AG04450 (cell line): Measurements from ENCODE around the gene PMVK. TPM values are rescaled to one million over a fixed set of nuclear protein-coding genes. Genes with fewer than 3 reads are reported as not detected.

Experiments
- CTCF ChIA-PET: fragments of 300-600, 350-600 bp; formaldehyde crosslinking; extraction: SDS; loops from one replicate; lab custom pipeline; 2022; ENCODE audit warnings: antibody characterized with exemption, inconsistent platforms; lab: Charles Lee
- POLR2A ChIA-PET: fragments of 350-600 bp; formaldehyde crosslinking; extraction: SDS; loops from one replicate; lab custom pipeline; 2021; ENCODE audit warnings: antibody characterized with exemption, inconsistent platforms; lab: Yijun Ruan, JAX
- DNase-seq: peaks from one replicate; pipeline ENCODE4 v3.0.0-alpha.2; 2011; ENCODE audit warnings: low read depth, low spot score
- H3K27ac ChIP-seq: one replicate; pipeline ENCODE4 v1.5.1; 2012; ENCODE audit warnings: low read depth, low read length, control low read depth
- H3K27me3 ChIP-seq: one replicate; pipeline ENCODE4 v1.6.0; 2012; ENCODE audit warnings: low read length; ENCODE audit not compliant: control insufficient read depth, insufficient read depth
- H3K4me3 ChIP-seq: 2 replicates; pipeline ENCODE4 v1.5.1; 2011; ENCODE audit warnings: mild to moderate bottlenecking, low read depth, low read length, control low read depth
- H3K9me3 ChIP-seq: 2 replicates; pipeline ENCODE4 v1.5.1; 2012; ENCODE audit warnings: low read length; ENCODE audit not compliant: control insufficient read depth, insufficient read depth
- polyA plus RNA-seq: library from polyadenylated mRNA; depleted of rRNA; stranded (reverse); fragments of >200 nt; gene quantifications from 2 replicates; pipeline ENCODE4 v1.2.3, GENCODE V29; 2011
- TF ChIP-seq, protein P1 (sequence below): IDR thresholded peaks from 2 replicates; pipeline ENCODE4 v1.5.1; 2011; ENCODE audit warnings: low read depth, low read length, control low read depth, inconsistent platforms

Gene PMVK
- polyA plus RNA-seq, 1 experiment = 21.0 TPM

- peak overlapping the region; percentile 74; the same call in 1 of the 2 replicates for H3K4me3 ChIP-seq
- no peaks in the 10 kb centered on the region for H3K27me3 ChIP-seq
- TF ChIP-seq, protein P1, sequence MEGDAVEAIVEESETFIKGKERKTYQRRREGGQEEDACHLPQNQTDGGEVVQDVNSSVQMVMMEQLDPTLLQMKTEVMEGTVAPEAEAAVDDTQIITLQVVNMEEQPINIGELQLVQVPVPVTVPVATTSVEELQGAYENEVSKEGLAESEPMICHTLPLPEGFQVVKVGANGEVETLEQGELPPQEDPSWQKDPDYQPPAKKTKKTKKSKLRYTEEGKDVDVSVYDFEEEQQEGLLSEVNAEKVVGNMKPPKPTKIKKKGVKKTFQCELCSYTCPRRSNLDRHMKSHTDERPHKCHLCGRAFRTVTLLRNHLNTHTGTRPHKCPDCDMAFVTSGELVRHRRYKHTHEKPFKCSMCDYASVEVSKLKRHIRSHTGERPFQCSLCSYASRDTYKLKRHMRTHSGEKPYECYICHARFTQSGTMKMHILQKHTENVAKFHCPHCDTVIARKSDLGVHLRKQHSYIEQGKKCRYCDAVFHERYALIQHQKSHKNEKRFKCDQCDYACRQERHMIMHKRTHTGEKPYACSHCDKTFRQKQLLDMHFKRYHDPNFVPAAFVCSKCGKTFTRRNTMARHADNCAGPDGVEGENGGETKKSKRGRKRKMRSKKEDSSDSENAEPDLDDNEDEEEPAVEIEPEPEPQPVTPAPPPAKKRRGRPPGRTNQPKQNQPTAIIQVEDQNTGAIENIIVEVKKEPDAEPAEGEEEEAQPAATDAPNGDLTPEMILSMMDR = no peak
- no peak overlapping the region for H3K27ac ChIP-seq
- no peak for DNase-seq
- H3K9me3 ChIP-seq = no peaks in the 10 kb centered on the region; the same call in 1 of the 2 replicates
- POLR2A ChIA-PET = interaction anchor here (5.6 kb wide), 1 partner anchor 9 kb away, joined by 59 read pairs; the partner anchor contains the start of gene SHC1
- CTCF ChIA-PET = interaction anchor here (0.7 to 2.1 kb wide), 2 partner anchors 37 to 54 kb away, joined by 3 to 11 read pairs; no protein-coding TSS in a partner anchor
These were observed 26.3 kb upstream of the PMVK start for GRCh38 chr1:154962795-154963330.

- no peaks in the 10 kb centered on the region for H3K27me3 ChIP-seq
- no peaks in the 10 kb centered on the region; the same call in 1 of the 2 replicates for H3K9me3 ChIP-seq
- H3K4me3 ChIP-seq = peak overlapping the region; percentile 74
- peak overlapping the region; percentile 81 for H3K27ac ChIP-seq
- TF ChIP-seq, protein P1 = no peak
- ChIA-PET CTCF (interaction anchor here (0.7 to 2.1 kb wide), 2 partner anchors 37 to 55 kb away, joined by 3 to 11 read pairs; no protein-coding TSS in a partner anchor), POLR2A (interaction anchor here (1.0 to 5.6 kb wide), 3 partner anchors 9 to 34 kb away, joined by 3 to 59 read pairs (median 4); partner anchors contain the start of genes PMVK and SHC1)
- no peak for DNase-seq
These were observed 25.7 kb upstream of the PMVK start for GRCh38 chr1:154962156-154962749.

DNA sequence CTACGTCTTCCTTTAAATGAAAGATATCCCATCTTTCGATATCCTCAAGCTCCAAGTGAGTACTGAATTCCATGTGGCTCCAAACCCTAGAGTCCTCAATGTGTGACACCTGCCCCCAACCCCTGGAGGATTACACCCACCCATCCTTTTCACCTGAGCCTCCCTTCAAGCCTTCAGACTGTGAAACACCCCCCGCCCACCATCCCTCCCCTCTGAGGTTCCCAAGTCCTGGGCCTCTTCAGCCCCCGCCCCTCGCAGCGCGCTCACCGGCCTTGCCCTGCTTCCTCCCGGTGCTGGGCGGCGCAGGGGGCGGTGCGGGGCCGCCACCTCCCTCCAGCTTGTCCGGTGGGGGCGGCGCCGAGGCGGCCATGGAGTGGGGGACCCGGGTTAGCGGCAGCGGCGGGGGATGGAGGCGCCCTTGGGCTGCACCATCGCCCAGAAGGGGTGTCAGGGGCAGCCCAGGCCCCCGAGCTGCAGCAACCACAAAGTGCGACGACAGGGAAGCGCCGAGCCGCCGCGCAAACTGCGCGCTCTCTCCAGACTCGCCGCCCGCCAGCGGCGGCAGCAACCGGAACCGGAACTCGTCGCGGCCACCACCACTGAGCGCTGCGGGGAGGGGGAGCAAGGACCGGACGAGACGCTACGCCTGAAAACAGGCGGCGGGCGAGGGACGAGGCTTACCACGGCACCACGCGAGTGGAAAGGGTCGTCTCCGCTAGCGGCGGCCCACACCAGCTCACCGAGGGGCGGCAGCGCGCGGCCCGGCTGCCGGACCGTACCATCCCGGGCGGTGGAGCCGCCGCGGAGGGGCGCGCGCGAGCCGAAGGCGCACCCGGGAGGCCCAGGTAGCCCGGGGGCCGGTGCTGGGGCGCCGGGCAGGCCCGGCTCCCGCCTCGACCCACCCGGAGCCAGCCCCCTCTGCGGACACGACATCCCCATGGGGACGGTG, 25.0 kb upstream of the PMVK start, which contains the start of gene PYGO2:
Gene PYGO2 (minus strand): TSS at position 576 of the 949 bp plus-strand sequence. CDS start 206 bp downstream, at position 370.
- TF ChIP-seq, protein P1 = peak; percentile 16
- CTCF ChIA-PET = interaction anchor here (0.6 to 2.1 kb wide), 5 partner anchors 9 to 56 kb away, joined by 3 to 11 read pairs (median 4); partner anchors contain the start of gene SHC1
- H3K27me3 ChIP-seq = no peaks in the 10 kb centered on the region
- no peak for DNase-seq
- POLR2A ChIA-PET = interaction anchor here (0.5 to 5.6 kb wide), 8 partner anchors 10 to 304 kb away, joined by 3 to 59 read pairs (median 4); partner anchors contain the start of genes PMVK and SHC1
- H3K4me3 ChIP-seq = peak within 1 kb of the TSS; percentile 74
- H3K27ac ChIP-seq = peak within 1 kb of the TSS; percentile 81
- no peaks in the 10 kb centered on the region; the same call in 1 of the 2 replicates for H3K9me3 ChIP-seq

GRCh38 chr1:154960446-154961136, 24.1 kb upstream of the PMVK start:
- H3K4me3 ChIP-seq = peak overlapping the region; percentile 74
- no peaks in the 10 kb centered on the region for H3K27me3 ChIP-seq
- H3K27ac ChIP-seq = no peak overlapping the region
- CTCF ChIA-PET = interaction anchor here (0.6 to 2.1 kb wide), 7 partner anchors 8 to 125 kb away, joined by 3 to 11 read pairs (median 4); partner anchors contain the start of gene SHC1
- TF ChIP-seq, protein P1 = no peak
- POLR2A ChIA-PET = interaction anchor here (0.9 to 5.6 kb wide), 6 partner anchors 11 to 124 kb away, joined by 3 to 59 read pairs (median 4); partner anchors contain the start of genes PMVK and SHC1
- H3K9me3 ChIP-seq = no peaks in the 10 kb centered on the region; the same call in 1 of the 2 replicates
- no peak for DNase-seq
